HG03442 (cell line): ENCODE results near the gene PGAM1.
"Not testable (repeated sequence)": the region's sequence is repeated elsewhere in the genome, so short reads cannot be mapped to it uniquely, and the experiment has no call there.

Source experiments
- ATAC-seq: cut with Tn5 transposase; IDR thresholded peaks from one replicate; pipeline ENCODE4 v1.9.1; 2021; ENCODE audit warnings: mild to moderate bottlenecking, moderate library complexity; ENCODE audit not compliant: unreplicated experiment

Gene PGAM1

GRCh38 chr10:97425964-97426775 is at the start of gene PGAM1:
Gene PGAM1 (plus strand): TSS chr10:97426191. CDS start chr10:97426308, 117 bp downstream.
- ATAC-seq: peak; percentile 77

GRCh38 chr10:97376413-97376812 is 49.6 kb upstream of the PGAM1 start:
- ATAC-seq: no peak

- ATAC-seq: no peak
Observed at GRCh38 chr10:97378933-97379921, 46.8 kb upstream of the PGAM1 start.

GRCh38 chr10:97380516-97380915 is 45.5 kb upstream of the PGAM1 start:
- no peak for ATAC-seq

GRCh38 chr10:97381626-97382025 is 44.4 kb upstream of the PGAM1 start:
- ATAC-seq: no peak

- no peak for ATAC-seq
Observed at GRCh38 chr10:97383159-97383558, 42.8 kb upstream of the PGAM1 start.

GRCh38 chr10:97384156-97384555 is 41.8 kb upstream of the PGAM1 start:
- ATAC-seq: no peak

- no peak for ATAC-seq
Observed at GRCh38 chr10:97384641-97385040, 41.4 kb upstream of the PGAM1 start.

GRCh38 chr10:97385565-97385964 is 40.4 kb upstream of the PGAM1 start:
- ATAC-seq: no peak

GRCh38 chr10:97388152-97388551 is 37.8 kb upstream of the PGAM1 start:
- no peak for ATAC-seq

GRCh38 chr10:97390091-97390490 is 35.9 kb upstream of the PGAM1 start:
- ATAC-seq: no peak

- no peak for ATAC-seq
Observed at GRCh38 chr10:97393034-97393573, 32.9 kb upstream of the PGAM1 start.

- ATAC-seq: no peak
Observed at GRCh38 chr10:97396056-97396455, 29.9 kb upstream of the PGAM1 start.

GRCh38 chr10:97399843-97400545 is 26.0 kb upstream of the PGAM1 start:
- ATAC-seq: no peak

GRCh38 chr10:97400665-97401454 is 25.1 kb upstream of the PGAM1 start, which contains the start of gene RRP12:
Gene RRP12 (minus strand): TSS chr10:97401340. CDS start chr10:97401231, 109 bp downstream.
- peak; percentile 93 for ATAC-seq

GRCh38 chr10:97401455-97401919 is 24.5 kb upstream of the PGAM1 start:
- ATAC-seq: no peak

- ATAC-seq: no peak
Observed at GRCh38 chr10:97404044-97404443, 21.9 kb upstream of the PGAM1 start.

- ATAC-seq: no peak
Observed at GRCh38 chr10:97406064-97406463, 19.9 kb upstream of the PGAM1 start.

- ATAC-seq: not testable (repeated sequence)
Observed at GRCh38 chr10:97406483-97406882, 19.5 kb upstream of the PGAM1 start.
